SK-N-SH (cell line): ENCODE data around the gene PLK3. TPM values are rescaled to one million over a fixed set of nuclear protein-coding genes. Genes with fewer than 3 reads are reported as not detected.
"Not testable (repeated sequence)": the region's sequence is repeated elsewhere in the genome, so short reads cannot be mapped to it uniquely, and the experiment has no call there.

Experiments used
- CTCF ChIA-PET: fragments of 300-600, 350-600 bp; formaldehyde crosslinking; extraction: SDS; loops from one replicate; lab custom pipeline; 2021; lab: Yijun Ruan, JAX
- POLR2A ChIA-PET: fragments of 350-600 bp; sonication (Branson Sonifier 250); formaldehyde crosslinking; extraction: SDS; loops from one replicate; lab custom pipeline; 2020; ENCODE audit warnings: antibody characterized with exemption, inconsistent platforms; lab: Yijun Ruan, JAX
- DNase-seq: peaks from one replicate; pipeline ENCODE4 v3.0.0; 2012
- H2AFZ ChIP-seq: fragments of 200-600 bp; sonication (generic); 2 replicates; pipeline ENCODE4 v1.8.1; 2016; ENCODE audit warnings: antibody characterized with exemption, mild to moderate bottlenecking, low read depth
- H3F3A ChIP-seq: fragments of 200-600 bp; sonication (generic); replicated peaks from 2 replicates; pipeline ENCODE3; 2016; ENCODE audit warnings: antibody characterized with exemption, mild to moderate bottlenecking; ENCODE audit not compliant: insufficient read depth
- H3K27ac ChIP-seq, 2 experiments: fragments of 200-500 bp in 1 of 2; fragments of 200-600 bp in 1 of 2; sonication (Bioruptor generic) in 1 of 2; sonication (generic), shearing (Covaris generic) in 1 of 2; 2 replicates each; pipeline versions ENCODE4 v1.5.1 to v1.6.1; 2014 to 2016; ENCODE audit warnings: low read depth in 2 of 2, inconsistent platforms in 1 of 2, low read length in 1 of 2, mild to moderate bottlenecking in 1 of 2, mixed read lengths in 1 of 2
- H3K27me3 ChIP-seq: fragments of 200-600 bp; sonication (generic), shearing (Covaris generic); 2 replicates; pipeline ENCODE4 v1.6.1; 2016; ENCODE audit warnings: mixed run types; ENCODE audit not compliant: insufficient read depth
- H3K36me3 ChIP-seq, 2 experiments: fragments of 200-500 bp in 1 of 2; fragments of 200-600 bp in 1 of 2; sonication (Bioruptor generic) in 1 of 2; sonication (generic) in 1 of 2; replicated peaks in 1 of 2; 2 replicates each; pipeline versions ENCODE3 to v1.5.1; 2014 to 2016; ENCODE audit warnings: low read length in 1 of 2, mild to moderate bottlenecking in 1 of 2; ENCODE audit not compliant: insufficient read depth in 2 of 2, control insufficient read depth in 1 of 2
- H3K4me1 ChIP-seq, 2 experiments: fragments of 200-500 bp in 1 of 2; fragments of 200-600 bp in 1 of 2; sonication (Bioruptor generic) in 1 of 2; sonication (generic), shearing (Covaris generic) in 1 of 2; 2 replicates each; pipeline versions ENCODE4 v1.5.1 to v1.6.1; 2014 to 2016; ENCODE audit warnings: low read depth in 1 of 2, low read length in 1 of 2, mixed run types in 1 of 2; ENCODE audit not compliant: insufficient read depth in 2 of 2, control insufficient read depth in 1 of 2
- H3K4me2 ChIP-seq: fragments of 200-600 bp; sonication (generic), shearing (Covaris generic); 2 replicates; pipeline ENCODE4 v1.6.1; 2017; ENCODE audit warnings: mixed run types
- H3K4me3 ChIP-seq, 2 experiments: fragments of 200-500 bp in 1 of 2; fragments of 200-600 bp in 1 of 2; sonication (Bioruptor generic) in 1 of 2; sonication (generic), shearing (Covaris generic) in 1 of 2; 2 replicates each; pipeline versions ENCODE4 v1.5.1 to v1.8.1; 2014 to 2016; ENCODE audit warnings: low read depth in 2 of 2, inconsistent platforms in 1 of 2, low read length in 1 of 2, mild to moderate bottlenecking in 1 of 2, mixed read lengths in 1 of 2, moderate library complexity in 1 of 2
- H3K79me2 ChIP-seq: fragments of 200-600 bp; sonication (generic); 2 replicates; pipeline ENCODE4 v1.8.1; 2017; ENCODE audit warnings: mild to moderate bottlenecking; ENCODE audit not compliant: insufficient read depth
- H3K9ac ChIP-seq: fragments of 200-600 bp; sonication (generic); 2 replicates; pipeline ENCODE4 v1.6.1; 2017; ENCODE audit warnings: mixed run types
- H3K9me2 ChIP-seq: fragments of 200-600 bp; sonication (generic); 2 replicates; pipeline ENCODE4 v1.6.1; 2017; ENCODE audit warnings: mixed run types
- H3K9me3 ChIP-seq: fragments of 200-600 bp; sonication (generic); 2 replicates; pipeline ENCODE4 v1.6.1; 2017; ENCODE audit warnings: mixed run types, mild to moderate bottlenecking, moderate library complexity
- H4K20me1 ChIP-seq: fragments of 200-600 bp; sonication (generic); 2 replicates; pipeline ENCODE4 v1.6.1; 2017; ENCODE audit warnings: mild to moderate bottlenecking, mixed run types; ENCODE audit not compliant: insufficient read depth
- CTCF ChIP-seq: fragments of 200-600 bp; sonication (generic); IDR thresholded peaks from 2 replicates; pipeline ENCODE4 v1.6.1; 2017; ENCODE audit warnings: antibody characterized with exemption, mild to moderate bottlenecking, moderate library complexity
- EZH2phosphoT487 ChIP-seq: fragments of 200-600 bp; sonication (generic); IDR thresholded peaks from 2 replicates; pipeline ENCODE4 v1.6.1; 2017; ENCODE audit warnings: low read depth, mixed run types, mild to moderate bottlenecking, antibody characterized with exemption, moderate library complexity, borderline replicate concordance
- FOXJ3 ChIP-seq: sonication (generic); formaldehyde crosslinking; IDR thresholded peaks from 2 replicates; pipeline ENCODE4 v1.5.1; 2020; ENCODE audit warnings: mild to moderate bottlenecking, missing genetic modification reagents
- FOXM1 ChIP-seq: IDR thresholded peaks from 2 replicates; pipeline ENCODE4 v1.4.0; 2012; ENCODE audit warnings: low read depth, mild to moderate bottlenecking
- IRF3 ChIP-seq: fragments of 150-350 bp; IDR thresholded peaks from 2 replicates; pipeline ENCODE4 v1.6.1; 2016; ENCODE audit warnings: mild to moderate bottlenecking, low read depth, low read length
- MAX ChIP-seq: IDR thresholded peaks from 2 replicates; pipeline ENCODE4 v1.4.0; 2012; ENCODE audit warnings: low read depth
- MEF2A ChIP-seq: IDR thresholded peaks from 2 replicates; pipeline ENCODE4 v1.4.0; 2012; ENCODE audit warnings: low read depth, borderline replicate concordance
- MXI1 ChIP-seq: IDR thresholded peaks from 2 replicates; pipeline ENCODE4 v1.6.1; 2012; ENCODE audit warnings: mild to moderate bottlenecking, low read depth, low read length, improper control_type of control experiment
- NFIC ChIP-seq: IDR thresholded peaks from 2 replicates; pipeline ENCODE4 v1.4.0; 2012; ENCODE audit warnings: borderline replicate concordance
- RCOR1 ChIP-seq: fragments of 150-350 bp; IDR thresholded peaks from 2 replicates; pipeline ENCODE4 v1.6.1; 2017; ENCODE audit warnings: antibody characterized with exemption, low read length
- REST ChIP-seq: IDR thresholded peaks from 2 replicates; pipeline ENCODE4 v1.6.1; 2012; ENCODE audit warnings: mild to moderate bottlenecking, low read depth, low read length, moderate library complexity
- RFX5 ChIP-seq: IDR thresholded peaks from 2 replicates; pipeline ENCODE4 v1.6.1; 2012; ENCODE audit warnings: mild to moderate bottlenecking, improper control_type of control experiment, low read length
- SIN3A ChIP-seq: IDR thresholded peaks from 2 replicates; pipeline ENCODE4 v1.6.1; 2012; ENCODE audit warnings: low read depth, mild to moderate bottlenecking, low read length, moderate library complexity, borderline replicate concordance
- TAF1 ChIP-seq: IDR thresholded peaks from 2 replicates; pipeline ENCODE4 v1.6.1; 2012; ENCODE audit warnings: low read depth, mild to moderate bottlenecking, low read length, moderate library complexity, borderline replicate concordance
- ZBTB33 ChIP-seq: IDR thresholded peaks from 2 replicates; pipeline ENCODE4 v1.4.0; 2012; ENCODE audit warnings: low read depth, borderline replicate concordance
- WGBS: methylation state at CpG from one replicate; pipeline ENCODE4 v1.1.6; 2017; ENCODE audit warnings: low lambda C conversion rate; 5-methylcytosine and 5-hydroxymethylcytosine counted together
- polyA plus RNA-seq, 3 experiments: library from polyadenylated mRNA; depleted of rRNA; stranded (reverse); fragments of >200 nt; gene quantifications; 2 replicates each; pipeline ENCODE4 v1.2.3, GENCODE V29; 2012

Gene PLK3
- polyA plus RNA-seq, 1 of the 3 experiments (the other 2 are of a cell fraction), result 82.8 TPM

GRCh38 chr1:44797886-44798285, 2.3 kb upstream of the PLK3 start:
- peaks cover 24% of the 10 kb centered on the region for H4K20me1 ChIP-seq
- H3K36me3 ChIP-seq, result peaks cover 9 to 13% of the 10 kb centered on the region in 2 experiments
- H3K4me2 ChIP-seq, H3K9me3 ChIP-seq, H2AFZ ChIP-seq, H3K4me3 ChIP-seq, CTCF ChIA-PET, H3K27me3 ChIP-seq, DNase-seq, H3K9ac ChIP-seq, H3K27ac ChIP-seq, H3K9me2 ChIP-seq, H3F3A ChIP-seq: not testable (repeated sequence)
- H3K4me1 ChIP-seq, result peaks cover 5 to 20% of the 10 kb centered on the region in 2 experiments; a peak in 2 of 4 replicates
- WGBS, result 93% methylated on average over 8 of the region's 8 CpGs
- POLR2A ChIA-PET, result interaction anchor here (1.5 kb wide), 1 partner anchor 23 kb away, joined by 3 read pairs; the partner anchor contains the start of gene RPS8
- H3K79me2 ChIP-seq, result peaks cover 26% of the 10 kb centered on the region

- Histone ChIP-seq H3K4me3 (no peak overlapping the region), H3K4me1 (peaks cover 11 to 20% of the 10 kb centered on the region in 2 experiments; a peak in 2 of 4 replicates), H3K9ac (no peak overlapping the region), H2AFZ (0 out of 2 replicates have a peak overlapping the region, but pooled peaks have one; percentile 27), H3F3A (peaks cover 11% of the 10 kb centered on the region), H3K27me3 (no peaks in the 10 kb centered on the region), H3K4me2 (0 out of 2 replicates have a peak overlapping the region, but pooled peaks have one; percentile 76), H3K27ac (peak overlapping the region; percentile 45 to 100), H3K9me2 (no peaks in the 10 kb centered on the region), H3K9me3 (no peaks in the 10 kb centered on the region), H3K79me2 (peaks cover 35% of the 10 kb centered on the region), H3K36me3 (peaks cover 18 to 20% of the 10 kb centered on the region in 2 experiments), H4K20me1 (peaks cover 32% of the 10 kb centered on the region)
- WGBS, result 89% methylated on average over 10 of the region's 10 CpGs
- ChIA-PET POLR2A (interaction anchor here (0.9 to 2.3 kb wide), 3 partner anchors 10 to 23 kb away, joined by 3 to 29 read pairs (median 3); partner anchors contain the start of gene BTBD19), CTCF (interaction anchor here (0.6 to 1.2 kb wide), 2 partner anchors 10 to 23 kb away, joined by 3 read pairs; partner anchors contain the start of gene RPS8)
- DNase-seq, result no peak
- TF ChIP-seq TAF1 (no peak), FOXJ3 (no peak), EZH2phosphoT487 (no peak), IRF3 (no peak), CTCF (no peak), MEF2A (no peak), FOXM1 (no peak), SIN3A (no peak), RCOR1 (no peak), REST (no peak), ZBTB33 (no peak), NFIC (no peak), RFX5 (no peak), MAX (no peak), MXI1 (no peak)
Measured at GRCh38 chr1:44798481-44799365, 1.5 kb upstream of the PLK3 start.
